Osteocyte (in vitro differentiated cells): ENCODE measurements around the gene EARS2. TPM values are rescaled to one million over a fixed set of nuclear protein-coding genes. Genes with fewer than 3 reads are reported as not detected.

ENCODE experiments used
- DNase-seq: peaks from one replicate; pipeline ENCODE4 v3.0.0; 2021; ENCODE audit warnings: mixed read lengths; ENCODE audit not compliant: unreplicated experiment; ENCODE audit errors: extremely low spot score
- H3K27ac Mint-ChIP-seq: one replicate; pipeline ENCODE4 v1.8.0; 2021; ENCODE audit warnings: mild to moderate bottlenecking, mixed read lengths; ENCODE audit not compliant: unreplicated experiment
- H3K27me3 Mint-ChIP-seq: one replicate; pipeline ENCODE4 v1.8.0; 2021; ENCODE audit warnings: mixed read lengths; ENCODE audit not compliant: unreplicated experiment
- H3K36me3 Mint-ChIP-seq: one replicate; pipeline ENCODE4 v1.8.0; 2021; ENCODE audit warnings: mixed read lengths; ENCODE audit not compliant: unreplicated experiment
- H3K4me1 Mint-ChIP-seq: one replicate; pipeline ENCODE4 v1.8.0; 2021; ENCODE audit warnings: mixed read lengths; ENCODE audit not compliant: unreplicated experiment
- H3K4me3 Mint-ChIP-seq: one replicate; pipeline ENCODE4 v1.8.0; 2021; ENCODE audit warnings: mild to moderate bottlenecking, moderate library complexity, mixed read lengths; ENCODE audit not compliant: unreplicated experiment
- H3K9me3 Mint-ChIP-seq: one replicate; pipeline ENCODE4 v1.8.0; 2021; ENCODE audit warnings: mixed read lengths; ENCODE audit not compliant: unreplicated experiment
- total RNA-seq: library from RNA; stranded (reverse); gene quantifications from 2 replicates; pipeline ENCODE4 v1.2.1, GENCODE V29; 2021
- TF ChIP-seq, protein P1 (sequence below): fragments of 200-600 bp; sonication (generic); IDR thresholded peaks from 2 replicates; pipeline ENCODE4 v1.5.0; 2021; ENCODE audit warnings: antibody characterized with exemption, mild to moderate bottlenecking, moderate library complexity

The EARS2 gene
- total RNA-seq, 1 donor from 2014 or later, result 18.7 TPM

DNA sequence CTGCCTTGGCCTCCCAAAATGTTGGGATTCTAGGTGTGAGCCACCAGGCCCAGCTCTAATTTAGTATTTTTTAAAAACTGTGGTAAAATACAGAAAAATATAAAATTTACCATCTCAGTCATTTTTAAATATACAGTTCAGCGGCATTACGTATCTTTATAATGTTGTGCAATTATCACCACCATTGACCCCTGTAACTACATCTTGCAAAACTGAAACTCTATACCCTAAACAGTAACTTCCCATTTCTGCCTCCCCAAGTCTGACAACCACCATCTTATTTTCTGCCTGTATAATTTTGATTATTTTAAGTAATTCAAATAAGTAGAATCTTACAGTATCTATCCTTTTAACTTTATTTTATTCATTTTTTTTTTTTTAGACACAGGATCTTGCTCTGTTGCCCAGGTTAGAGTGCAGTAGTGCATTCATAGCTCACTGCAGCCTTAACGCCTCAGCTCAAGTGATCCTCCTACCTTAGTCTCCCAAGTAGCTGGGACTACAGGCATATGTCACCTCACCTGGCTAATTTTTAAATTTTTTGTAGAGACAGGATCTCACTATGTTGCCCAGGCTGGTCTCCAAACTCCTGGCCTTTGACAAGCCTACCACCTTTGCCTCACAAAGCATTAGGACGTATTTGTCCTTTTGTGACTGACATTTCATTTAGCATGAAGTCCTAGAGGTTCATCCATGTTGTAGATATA is 36.0 kb downstream of the EARS2 start:
- peaks cover 36% of the 10 kb centered on the region for H3K36me3 Mint-ChIP-seq
- H3K27me3 Mint-ChIP-seq, result no peaks in the 10 kb centered on the region
- no peaks in the 10 kb centered on the region for H3K4me1 Mint-ChIP-seq
- H3K27ac Mint-ChIP-seq, result no peak overlapping the region
- H3K4me3 Mint-ChIP-seq, result no peak overlapping the region
- TF ChIP-seq, protein P1, sequence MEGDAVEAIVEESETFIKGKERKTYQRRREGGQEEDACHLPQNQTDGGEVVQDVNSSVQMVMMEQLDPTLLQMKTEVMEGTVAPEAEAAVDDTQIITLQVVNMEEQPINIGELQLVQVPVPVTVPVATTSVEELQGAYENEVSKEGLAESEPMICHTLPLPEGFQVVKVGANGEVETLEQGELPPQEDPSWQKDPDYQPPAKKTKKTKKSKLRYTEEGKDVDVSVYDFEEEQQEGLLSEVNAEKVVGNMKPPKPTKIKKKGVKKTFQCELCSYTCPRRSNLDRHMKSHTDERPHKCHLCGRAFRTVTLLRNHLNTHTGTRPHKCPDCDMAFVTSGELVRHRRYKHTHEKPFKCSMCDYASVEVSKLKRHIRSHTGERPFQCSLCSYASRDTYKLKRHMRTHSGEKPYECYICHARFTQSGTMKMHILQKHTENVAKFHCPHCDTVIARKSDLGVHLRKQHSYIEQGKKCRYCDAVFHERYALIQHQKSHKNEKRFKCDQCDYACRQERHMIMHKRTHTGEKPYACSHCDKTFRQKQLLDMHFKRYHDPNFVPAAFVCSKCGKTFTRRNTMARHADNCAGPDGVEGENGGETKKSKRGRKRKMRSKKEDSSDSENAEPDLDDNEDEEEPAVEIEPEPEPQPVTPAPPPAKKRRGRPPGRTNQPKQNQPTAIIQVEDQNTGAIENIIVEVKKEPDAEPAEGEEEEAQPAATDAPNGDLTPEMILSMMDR, result no peak
- DNase-seq, result no peak
- no peaks in the 10 kb centered on the region for H3K9me3 Mint-ChIP-seq

DNA sequence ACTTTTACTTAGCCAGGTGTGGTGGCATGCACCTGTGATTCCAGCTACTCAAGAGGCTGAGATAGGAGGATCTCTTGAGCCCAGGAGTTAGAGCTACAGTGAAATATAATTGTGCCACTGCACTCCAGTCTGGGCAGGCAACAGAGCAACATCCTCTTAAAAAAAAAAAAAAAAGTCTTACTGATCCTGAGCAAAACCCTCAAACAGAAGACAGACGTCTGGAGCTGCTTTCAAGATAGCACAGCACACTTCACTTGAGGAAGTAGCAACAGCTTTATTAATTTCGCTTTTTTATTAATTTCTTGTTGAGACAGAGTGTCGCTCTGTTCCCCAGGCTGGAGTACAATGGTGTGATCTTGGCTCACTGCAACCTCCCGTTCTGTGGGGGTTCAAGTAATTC is 36.6 kb downstream of the EARS2 start:
- H3K36me3 Mint-ChIP-seq, result peaks cover 36% of the 10 kb centered on the region
- no peaks in the 10 kb centered on the region for H3K27me3 Mint-ChIP-seq
- H3K9me3 Mint-ChIP-seq, result no peaks in the 10 kb centered on the region
- DNase-seq, result no peak
- H3K4me1 Mint-ChIP-seq, result no peaks in the 10 kb centered on the region
- no peak overlapping the region for H3K27ac Mint-ChIP-seq
- TF ChIP-seq, protein P1, result no peak
- H3K4me3 Mint-ChIP-seq, result no peak overlapping the region

DNA sequence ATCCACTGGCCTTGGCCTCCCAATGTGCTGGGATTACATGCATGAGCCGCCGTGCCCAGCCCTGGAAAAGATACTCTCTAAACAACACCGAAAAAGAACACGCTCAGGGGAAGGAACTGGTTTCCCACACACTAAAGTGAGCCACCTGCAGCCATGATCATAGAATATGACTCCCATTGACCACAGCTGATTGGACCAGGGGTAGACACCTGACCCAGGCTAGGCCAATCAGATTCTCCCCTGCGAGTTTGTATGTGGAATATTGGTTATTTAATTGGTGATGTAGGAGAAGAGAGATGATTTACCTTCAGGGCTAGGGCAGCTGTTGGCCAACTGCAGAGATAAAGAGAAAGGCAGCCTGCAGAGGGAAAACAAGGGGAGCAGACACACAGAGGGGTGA is 37.9 kb downstream of the EARS2 start:
- Mint-ChIP-seq H3K27ac (no peak overlapping the region), H3K36me3 (peaks cover 31% of the 10 kb centered on the region), H3K4me1 (no peaks in the 10 kb centered on the region), H3K9me3 (no peaks in the 10 kb centered on the region), H3K27me3 (no peaks in the 10 kb centered on the region), H3K4me3 (no peak overlapping the region)
- DNase-seq, result no peak
- TF ChIP-seq, protein P1, result no peak

DNA sequence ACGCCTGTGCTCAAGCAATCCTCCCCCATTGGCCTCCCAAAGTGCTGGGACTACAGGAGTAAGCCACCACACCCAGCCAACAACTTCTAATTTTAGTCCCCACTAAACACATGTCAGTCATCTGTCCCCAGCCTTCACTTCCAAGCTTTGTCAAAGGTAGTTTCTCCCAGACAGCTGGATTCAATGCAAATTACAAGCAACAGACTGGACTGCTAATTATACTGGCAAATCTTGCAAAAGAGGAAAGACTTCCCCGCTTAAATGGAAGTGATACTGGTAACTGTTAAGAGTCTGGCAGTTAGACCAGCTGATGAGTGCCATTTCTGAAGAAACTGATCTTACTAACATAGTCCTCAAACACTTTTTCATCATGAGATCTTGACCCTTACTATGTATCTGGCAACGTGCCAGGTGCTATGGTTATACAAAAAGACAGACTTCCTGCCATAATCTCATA is 38.7 kb downstream of the EARS2 start:
- Mint-ChIP-seq H3K27ac (no peak overlapping the region), H3K9me3 (no peaks in the 10 kb centered on the region), H3K4me1 (no peaks in the 10 kb centered on the region), H3K27me3 (no peaks in the 10 kb centered on the region), H3K36me3 (peaks cover 24% of the 10 kb centered on the region), H3K4me3 (no peak overlapping the region)
- no peak for DNase-seq
- TF ChIP-seq, protein P1, result no peak

DNA sequence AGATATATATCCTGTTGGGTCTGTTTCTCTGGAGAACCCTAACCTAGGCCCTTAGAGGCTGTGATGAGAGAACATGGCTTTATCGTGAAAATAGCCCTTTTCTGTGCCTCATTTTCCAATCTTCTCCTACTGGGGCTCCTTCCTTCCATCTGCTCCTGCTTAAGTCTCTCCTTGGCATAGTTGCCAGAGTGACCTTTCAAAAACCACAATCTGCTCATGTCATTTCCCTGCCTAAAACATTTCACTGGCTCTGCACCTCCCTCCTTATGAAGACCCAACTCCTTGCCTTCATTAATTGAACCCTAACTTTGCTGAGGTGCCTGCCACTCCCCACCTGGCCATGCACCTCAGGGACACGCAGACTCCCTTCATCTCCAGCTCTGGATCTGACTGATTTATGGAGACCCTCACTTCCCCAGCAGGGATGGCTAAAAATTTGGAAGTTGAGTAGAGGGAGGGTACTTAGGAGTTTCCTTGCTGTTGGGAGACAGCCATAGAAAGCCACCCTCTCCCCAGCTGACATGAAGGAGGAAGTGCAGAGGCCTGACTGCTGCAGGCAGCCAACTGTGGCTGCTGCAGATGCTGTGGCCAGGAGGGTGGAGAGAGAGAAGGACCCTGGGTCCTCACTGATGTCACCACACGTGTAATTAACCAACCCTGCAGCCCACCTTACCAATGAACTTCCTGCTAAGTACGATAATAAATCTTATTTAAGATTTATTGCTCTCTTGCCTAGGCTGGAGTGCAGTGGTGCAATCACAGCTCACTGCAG is 40.6 kb downstream of the EARS2 start:
- Mint-ChIP-seq H3K36me3 (peaks cover 10% of the 10 kb centered on the region), H3K9me3 (no peaks in the 10 kb centered on the region), H3K4me3 (no peak overlapping the region), H3K4me1 (no peaks in the 10 kb centered on the region), H3K27ac (no peak overlapping the region), H3K27me3 (no peaks in the 10 kb centered on the region)
- no peak for DNase-seq
- TF ChIP-seq, protein P1, result no peak
